ENCODE measurements around the gene UBAC2. TPM values are rescaled to one million over a fixed set of nuclear protein-coding genes. Genes with fewer than 3 reads are reported as not detected.
A peak's percentile ranks its signal among the peaks of the same experiment; 100 is the strongest.

UBAC2 gene
- total and polyA plus RNA-seq, 4 donors = 49.9 to 77.1 (median 53.7) TPM

DNA sequence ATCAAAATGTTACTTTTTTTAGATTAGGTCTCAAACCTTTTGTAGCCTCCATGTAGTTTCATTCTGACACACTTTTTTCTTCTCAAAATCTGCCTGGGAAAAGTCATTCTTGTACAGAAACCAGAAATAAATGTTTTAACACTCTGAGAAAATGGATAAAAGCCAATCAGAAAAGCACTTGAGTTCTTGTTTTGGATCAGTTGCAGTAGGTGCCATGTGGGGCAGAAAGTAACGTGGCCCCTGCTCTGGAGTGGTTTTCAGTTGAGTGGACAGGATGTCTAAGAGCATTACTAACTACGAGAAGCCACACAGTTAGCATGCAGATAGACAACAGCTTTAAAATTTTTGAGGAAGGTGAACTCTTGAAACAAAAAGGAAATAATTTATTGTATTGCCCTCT, 87.4 kb downstream of the UBAC2 start:
- Histone ChIP-seq H3K4me3 (no peak overlapping the region), H3K4me1 (ENCODE audit: control insufficient read depth in 5 of 5, insufficient read depth in 5 of 5, low read length in 5 of 5) (peaks cover 0 to 38% (median 7%) of the 10 kb centered on the region in 5 donors), H3K9ac (ENCODE audit: insufficient read depth in 1 of 2, low read length in 2 of 2) (no peak overlapping the region), H3K9me3 (ENCODE audit: control insufficient read depth in 4 of 4, insufficient read depth in 3 of 4, low read length in 3 of 4) (no peaks in the 10 kb centered on the region), H3K27me3 (ENCODE audit: control insufficient read depth in 3 of 3, insufficient read depth in 3 of 3, low read length in 2 of 3) (no peaks in the 10 kb centered on the region), H3K36me3 (ENCODE audit: control insufficient read depth in 4 of 4, insufficient read depth in 4 of 4, low read length in 4 of 4) (peaks cover 0 to 2% (median under 1%) of the 10 kb centered on the region in 4 donors), H3K27ac (ENCODE audit: low read depth in 1 of 2, low read length in 1 of 2) (no peak overlapping the region)
- DNase-seq = peak in 1 of 3 donors; percentile 46
- WGBS, 2 donors = 20 to 32% methylated on average over 2 of the region's 2 CpGs
- ATAC-seq (ENCODE audit: insufficient read depth, low FRiP score) = no peak
- TF ChIP-seq, protein P1, sequence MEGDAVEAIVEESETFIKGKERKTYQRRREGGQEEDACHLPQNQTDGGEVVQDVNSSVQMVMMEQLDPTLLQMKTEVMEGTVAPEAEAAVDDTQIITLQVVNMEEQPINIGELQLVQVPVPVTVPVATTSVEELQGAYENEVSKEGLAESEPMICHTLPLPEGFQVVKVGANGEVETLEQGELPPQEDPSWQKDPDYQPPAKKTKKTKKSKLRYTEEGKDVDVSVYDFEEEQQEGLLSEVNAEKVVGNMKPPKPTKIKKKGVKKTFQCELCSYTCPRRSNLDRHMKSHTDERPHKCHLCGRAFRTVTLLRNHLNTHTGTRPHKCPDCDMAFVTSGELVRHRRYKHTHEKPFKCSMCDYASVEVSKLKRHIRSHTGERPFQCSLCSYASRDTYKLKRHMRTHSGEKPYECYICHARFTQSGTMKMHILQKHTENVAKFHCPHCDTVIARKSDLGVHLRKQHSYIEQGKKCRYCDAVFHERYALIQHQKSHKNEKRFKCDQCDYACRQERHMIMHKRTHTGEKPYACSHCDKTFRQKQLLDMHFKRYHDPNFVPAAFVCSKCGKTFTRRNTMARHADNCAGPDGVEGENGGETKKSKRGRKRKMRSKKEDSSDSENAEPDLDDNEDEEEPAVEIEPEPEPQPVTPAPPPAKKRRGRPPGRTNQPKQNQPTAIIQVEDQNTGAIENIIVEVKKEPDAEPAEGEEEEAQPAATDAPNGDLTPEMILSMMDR (IDR thresholded peaks at IDR 0.05; ENCODE audit: control extremely low read depth, extremely low read depth) = no peak

GRCh38 chr13:99289271-99289670, 88.6 kb downstream of the UBAC2 start:
- ATAC-seq (ENCODE audit: insufficient read depth, low FRiP score) = no peak
- WGBS, 2 donors = 67 to 84% methylated on average over 2 of the region's 2 CpGs
- no peaks in the 10 kb centered on the region for H3K9me3 ChIP-seq (ENCODE audit: control insufficient read depth in 4 of 4, insufficient read depth in 3 of 4, low read length in 3 of 4)
- H3K27ac ChIP-seq (ENCODE audit: low read depth in 1 of 2, low read length in 1 of 2) = no peak overlapping the region
- H3K4me1 ChIP-seq (ENCODE audit: control insufficient read depth in 5 of 5, insufficient read depth in 5 of 5, low read length in 5 of 5) = peaks cover 0 to 29% (median 7%) of the 10 kb centered on the region in 5 donors
- H3K4me3 ChIP-seq = no peak overlapping the region
- TF ChIP-seq, protein P1 (IDR thresholded peaks at IDR 0.05; ENCODE audit: control extremely low read depth, extremely low read depth) = no peak
- DNase-seq = no peak
- peaks cover 0 to 2% (median under 1%) of the 10 kb centered on the region in 4 donors for H3K36me3 ChIP-seq (ENCODE audit: control insufficient read depth in 4 of 4, insufficient read depth in 4 of 4, low read length in 4 of 4)
- no peak overlapping the region for H3K9ac ChIP-seq (ENCODE audit: insufficient read depth in 1 of 2, low read length in 2 of 2)
- no peaks in the 10 kb centered on the region for H3K27me3 ChIP-seq (ENCODE audit: control insufficient read depth in 3 of 3, insufficient read depth in 3 of 3, low read length in 2 of 3)

- ATAC-seq (ENCODE audit: insufficient read depth, low FRiP score) (no peak), DNase-seq (no peak)
- no peaks in the 10 kb centered on the region for H3K9me3 ChIP-seq (ENCODE audit: control insufficient read depth in 4 of 4, insufficient read depth in 3 of 4, low read length in 3 of 4)
- H3K27me3 ChIP-seq (ENCODE audit: control insufficient read depth in 3 of 3, insufficient read depth in 3 of 3, low read length in 2 of 3) = no peaks in the 10 kb centered on the region
- 71 to 80% methylated on average over 7 of the region's 7 CpGs for WGBS, 2 donors
- no peak overlapping the region for H3K4me3 ChIP-seq
- peaks cover 0 to 2% (median under 1%) of the 10 kb centered on the region in 4 donors for H3K36me3 ChIP-seq (ENCODE audit: control insufficient read depth in 4 of 4, insufficient read depth in 4 of 4, low read length in 4 of 4)
- no peak overlapping the region for H3K9ac ChIP-seq (ENCODE audit: insufficient read depth in 1 of 2, low read length in 2 of 2)
- no peak overlapping the region for H3K27ac ChIP-seq (ENCODE audit: low read depth in 1 of 2, low read length in 1 of 2)
- H3K4me1 ChIP-seq (ENCODE audit: control insufficient read depth in 5 of 5, insufficient read depth in 5 of 5, low read length in 5 of 5) = peaks cover 0 to 27% (median 7%) of the 10 kb centered on the region in 5 donors
- TF ChIP-seq, protein P1 (IDR thresholded peaks at IDR 0.05; ENCODE audit: control extremely low read depth, extremely low read depth) = no peak
Measured at GRCh38 chr13:99289674-99290337, 89.2 kb downstream of the UBAC2 start.
